ENCODE data around the gene NAPG. TPM values are rescaled to one million over a fixed set of nuclear protein-coding genes. Genes with fewer than 3 reads are reported as not detected.

NAPG gene
- total and polyA plus RNA-seq, 9 of the 15 experiments (the other 6 are each of a cell fraction or from before 2014, with no cell fraction given) = 31.6 to 63.3 (median 50.9) TPM

- TF ChIP-seq RREB1 (CRISPR knock-in tag; IDR thresholded peaks at IDR 0.05) (no peak), GATAD2B (IDR thresholded peaks at IDR 0.05; ENCODE audit: borderline replicate concordance) (no peak), ZNF589 (CRISPR knock-in tag; IDR thresholded peaks at IDR 0.05; ENCODE audit: low read depth) (no peak), ZNF24 (IDR thresholded peaks at IDR 0.05) (no peak), ZNF217 (CRISPR knock-in tag; IDR thresholded peaks at IDR 0.05) (no peak), MTA1 (IDR thresholded peaks at IDR 0.05; ENCODE audit: borderline replicate concordance) (no peak), ZNF639 (CRISPR knock-in tag; conservative IDR thresholded peaks at IDR 0.05 in 1 of 2, IDR thresholded peaks at IDR 0.05 in 1 of 2) (no peak), TAF1 (IDR thresholded peaks at IDR 0.05; ENCODE audit: control insufficient read depth, extremely low read depth, insufficient read depth, low read length, severe bottlenecking) (no peak), BCL6 (CRISPR knock-in tag; IDR thresholded peaks at IDR 0.05) (no peak), TGIF2 (CRISPR knock-in tag; IDR thresholded peaks at IDR 0.05) (no peak), ZBTB12 (CRISPR knock-in tag; IDR thresholded peaks at IDR 0.05) (no peak), TCF3 (CRISPR knock-in tag; IDR thresholded peaks at IDR 0.05) (0 out of 2 replicates have a peak, but pooled peaks have one; percentile 10), SPI1 (IDR thresholded peaks at IDR 0.05; ENCODE audit: borderline replicate concordance, low read depth, low read length) (no peak), ARID2 (IDR thresholded peaks at IDR 0.05) (no peak), NCOR1 (IDR thresholded peaks at IDR 0.05) (no peak), ZC3H8 (IDR thresholded peaks at IDR 0.05) (no peak), POLR2B (IDR thresholded peaks at IDR 0.05; ENCODE audit: low read depth, partially characterized antibody) (no peak), KLF6 (CRISPR knock-in tag; IDR thresholded peaks at IDR 0.05; ENCODE audit: borderline replicate concordance) (no peak), ATF3 (IDR thresholded peaks at IDR 0.05) (no peak), ATF3 (CRISPR knock-in tag; conservative IDR thresholded peaks at IDR 0.05) (no peak)
Observed at GRCh38 chr18:10528439-10528838, 2.6 kb downstream of the NAPG start (continued).
